Measurements from ENCODE around the gene SEC14L5.
"Not testable (repeated sequence)": the region's sequence is repeated elsewhere in the genome, so short reads cannot be mapped to it uniquely, and the experiment has no call there.

SEC14L5 gene

DNA sequence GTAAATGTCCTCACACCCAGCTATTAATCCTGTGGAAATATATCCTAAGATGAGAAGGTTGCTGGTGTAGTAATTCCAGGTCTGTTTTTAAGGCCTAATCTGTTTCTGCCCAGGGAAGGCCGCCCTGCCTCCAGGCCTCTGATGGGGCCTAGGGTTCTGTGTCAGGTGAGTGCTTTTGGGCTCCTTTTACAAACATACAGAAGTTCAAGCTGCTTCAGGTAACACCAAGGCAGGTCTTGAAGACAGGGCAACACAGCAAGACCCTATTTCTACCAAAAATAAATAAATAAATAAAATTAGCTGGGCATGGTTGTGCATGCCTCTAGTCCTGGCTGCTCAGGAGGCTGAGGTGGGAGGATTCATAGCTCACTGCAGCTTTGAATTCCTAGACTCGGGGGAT lies 30.5 kb upstream of the SEC14L5 start:
- DNase-seq (ENCODE audit: low read depth) = no peak
- no peak for TF ChIP-seq CTCF (IDR thresholded peaks at IDR 0.05; ENCODE audit: low read depth, low read length, missing control alignments)
- in situ Hi-C loops (cut with HindIII; ENCODE audit: low sequenced_read_pairs) = no loop called here
- no peak overlapping the region for H3K4me3 ChIP-seq (ENCODE audit: low read depth, low read length)

DNA sequence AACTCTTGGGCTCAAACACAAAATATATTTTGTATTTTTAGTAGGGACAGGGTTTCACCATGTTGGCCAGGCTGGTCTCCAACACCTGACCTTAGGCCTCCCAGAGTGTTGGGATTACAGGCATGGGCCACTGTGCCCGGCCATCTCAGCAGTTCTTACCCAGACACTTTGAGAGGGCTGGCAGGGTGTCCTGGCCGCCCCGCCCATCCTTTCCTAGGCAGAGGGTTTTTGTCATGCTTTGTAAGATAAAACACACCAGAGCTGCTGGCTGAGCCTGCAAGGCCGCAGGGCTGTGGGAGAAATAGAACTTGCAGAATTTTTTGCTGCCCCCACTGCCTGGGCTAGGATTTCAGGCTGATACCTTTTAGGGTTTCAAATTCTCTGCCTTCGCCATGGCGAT lies 29.9 kb upstream of the SEC14L5 start:
- in situ Hi-C loops (cut with HindIII; ENCODE audit: low sequenced_read_pairs) = no loop called here
- TF ChIP-seq CTCF (IDR thresholded peaks at IDR 0.05; ENCODE audit: low read depth, low read length, missing control alignments) = no peak
- no peak for DNase-seq (ENCODE audit: low read depth)
- H3K4me3 ChIP-seq (ENCODE audit: low read depth, low read length) = no peak overlapping the region

DNA sequence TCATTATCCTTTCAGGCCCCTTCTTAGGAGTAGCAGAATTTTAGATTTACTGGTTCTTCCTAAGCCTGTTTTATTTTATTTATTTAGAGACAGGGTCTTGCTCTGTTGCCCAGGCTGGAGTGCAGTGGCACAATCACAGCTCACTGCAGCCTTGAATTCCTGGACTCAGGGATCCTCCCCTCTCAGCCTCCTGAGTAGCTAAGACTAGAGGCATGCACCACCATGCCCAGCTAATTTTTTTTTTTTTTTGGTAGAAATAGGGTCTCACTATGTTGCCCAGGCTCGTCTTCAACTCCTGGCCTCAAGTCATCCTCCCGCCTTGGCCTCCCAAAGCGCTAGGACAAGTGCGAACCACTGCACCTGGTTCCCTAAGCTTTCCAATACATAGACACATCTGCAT lies 28.5 kb upstream of the SEC14L5 start:
- H3K4me3 ChIP-seq (ENCODE audit: low read depth, low read length); DNase-seq (ENCODE audit: low read depth); in situ Hi-C loops (cut with HindIII; ENCODE audit: low sequenced_read_pairs): not testable (repeated sequence)

DNA sequence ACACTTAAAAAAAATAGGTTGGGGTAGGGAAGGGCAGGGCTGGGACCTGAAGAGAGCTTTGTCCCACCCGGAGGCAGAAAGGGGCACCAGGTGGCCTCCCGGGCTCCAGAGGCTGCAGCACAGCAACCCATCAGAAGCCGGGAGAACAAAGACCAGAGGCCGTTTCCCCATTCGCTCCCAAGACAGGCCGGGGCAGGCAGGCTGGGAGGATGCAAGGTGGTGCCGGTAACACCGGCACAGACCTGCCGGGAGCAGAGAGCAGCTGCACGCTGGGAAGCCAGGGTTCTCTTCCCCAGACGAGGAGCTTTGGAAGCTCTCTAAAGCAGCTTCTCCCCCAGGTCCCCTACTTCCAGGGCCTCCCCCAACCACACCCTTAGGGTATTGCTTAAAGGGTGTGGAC lies 26.7 kb upstream of the SEC14L5 start:
- no peak for DNase-seq (ENCODE audit: low read depth)
- no peak overlapping the region for H3K4me3 ChIP-seq (ENCODE audit: low read depth, low read length)
- TF ChIP-seq CTCF (IDR thresholded peaks at IDR 0.05; ENCODE audit: low read depth, low read length, missing control alignments) = no peak
- in situ Hi-C loops (cut with HindIII; ENCODE audit: low sequenced_read_pairs) = no loop called here

GRCh38 chr16:4933433-4933832 lies 24.7 kb upstream of the SEC14L5 start:
- in situ Hi-C loops (cut with HindIII; ENCODE audit: low sequenced_read_pairs) = no loop called here
- no peak for DNase-seq (ENCODE audit: low read depth)
- no peak for TF ChIP-seq CTCF (IDR thresholded peaks at IDR 0.05; ENCODE audit: low read depth, low read length, missing control alignments)
- H3K4me3 ChIP-seq (ENCODE audit: low read depth, low read length) = no peak overlapping the region

DNA sequence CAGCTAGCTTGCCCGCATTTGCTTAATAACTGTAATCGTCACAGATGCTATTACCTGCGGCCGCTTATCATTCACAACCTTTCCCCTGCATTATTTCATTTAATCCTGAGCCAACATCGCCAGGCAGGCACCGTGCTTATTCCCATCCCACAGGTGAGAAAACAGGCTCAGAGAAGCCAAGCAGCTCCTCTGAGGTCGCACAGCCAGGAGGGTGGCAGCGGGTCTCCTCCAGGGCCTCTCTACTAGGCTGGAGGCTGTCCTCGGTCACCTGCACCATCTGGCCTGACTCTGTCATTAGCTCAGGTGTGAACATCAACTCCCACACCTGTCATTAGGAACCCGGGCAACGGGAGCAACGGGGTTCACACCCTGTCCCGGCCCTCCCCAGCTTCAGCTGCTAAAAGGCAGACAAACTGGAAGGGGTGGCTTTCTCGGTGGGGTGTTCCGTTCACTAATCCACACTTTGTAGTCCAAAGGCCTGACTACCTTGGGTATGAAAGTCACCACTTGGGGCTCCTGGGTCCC lies 24.2 kb upstream of the SEC14L5 start:
- no peak overlapping the region for H3K4me3 ChIP-seq (ENCODE audit: low read depth, low read length)
- in situ Hi-C loops (cut with HindIII; ENCODE audit: low sequenced_read_pairs) = no loop called here
- no peak for TF ChIP-seq CTCF (IDR thresholded peaks at IDR 0.05; ENCODE audit: low read depth, low read length, missing control alignments)
- DNase-seq (ENCODE audit: low read depth) = no peak

DNA sequence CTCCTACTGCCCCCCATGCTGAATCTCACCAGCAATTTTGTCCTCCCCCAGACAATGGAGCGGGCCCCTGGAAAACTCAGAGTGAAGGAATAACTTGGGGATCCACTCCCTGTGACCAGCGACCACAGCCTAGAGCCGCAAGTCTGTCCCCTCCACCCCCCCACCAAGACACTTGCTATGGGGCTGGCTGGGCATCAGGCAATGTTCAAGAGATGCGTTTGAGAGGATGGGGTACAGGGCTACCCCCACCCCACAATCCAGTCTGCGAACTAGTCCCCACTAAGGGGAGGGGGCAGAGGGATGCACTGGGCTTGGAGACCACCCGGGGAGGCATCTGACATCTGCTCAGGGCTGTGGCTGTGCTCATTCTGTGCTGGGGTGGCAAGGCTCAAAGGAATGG lies 23.5 kb upstream of the SEC14L5 start:
- H3K4me3 ChIP-seq (ENCODE audit: low read depth, low read length) = no peak overlapping the region
- DNase-seq (ENCODE audit: low read depth) = no peak
- in situ Hi-C loops (cut with HindIII; ENCODE audit: low sequenced_read_pairs) = no loop called here
- no peak for TF ChIP-seq CTCF (IDR thresholded peaks at IDR 0.05; ENCODE audit: low read depth, low read length, missing control alignments)

Measured in astrocyte of the cerebellum (primary cell).